ENCODE measurements around the gene MBIP. TPM values are rescaled to one million over a fixed set of nuclear protein-coding genes. Genes with fewer than 3 reads are reported as not detected.
A peak's percentile ranks its signal among the peaks of the same experiment; 100 is the strongest.

MBIP gene
- total RNA-seq = 10 to 100 TPM; 15.9 to 29.9 (median 18.6) TPM

- H3K27me3 ChIP-seq = peaks cover 10% of the 10 kb centered on the region
- ATAC-seq = peak; percentile 98
- H3K36me3 ChIP-seq = no peaks in the 10 kb centered on the region
- H3K9me3 ChIP-seq = no peaks in the 10 kb centered on the region
- 0 to 2% methylated on average over 18 to 21 of the region's 35 CpGs for WGBS, 2 donors (ENCODE audit: low coverage in 1 of 2)
- H3K4me1 ChIP-seq = peaks cover 0 to 33% (median 0%) of the 10 kb centered on the region in 3 donors
- peak within 1 kb of the TSS; percentile 53 to 81 for H3K4me3 ChIP-seq
- TF ChIP-seq POLR2A (IDR thresholded peaks at IDR 0.05) (peak; percentile 20 to 21), POLR2AphosphoS5 (IDR thresholded peaks at IDR 0.05) (peak; percentile 63), EP300 (IDR thresholded peaks at IDR 0.05) (no peak)
- H3K27ac ChIP-seq = peak within 1 kb of the TSS; percentile 26 to 87 (median 84)
These were observed at the start of gene MBIP for GRCh38 chr14:36320200-36320896. Gene MBIP, minus strand, starts transcription at chr14:36320637. Its CDS starts 49 bp downstream, at chr14:36320588.

- no peak overlapping the region for H3K27ac ChIP-seq
- no peaks in the 10 kb centered on the region for H3K4me1 ChIP-seq
- TF ChIP-seq EP300 (IDR thresholded peaks at IDR 0.05) (no peak), POLR2AphosphoS5 (IDR thresholded peaks at IDR 0.05) (no peak), CTCF (IDR thresholded peaks at IDR 0.05) (no peak)
- no peak for ATAC-seq
- H3K4me3 ChIP-seq = no peak overlapping the region
- no peaks in the 10 kb centered on the region for H3K9me3 ChIP-seq
- peaks cover 3% of the 10 kb centered on the region for H3K27me3 ChIP-seq
- no peaks in the 10 kb centered on the region for H3K36me3 ChIP-seq
- WGBS, 2 donors (ENCODE audit: low coverage in 1 of 2) = 70 to 78% methylated on average over 2 to 3 of the region's 6 CpGs
These were observed 47.7 kb upstream of the MBIP start for GRCh38 chr14:36367985-36368774.

- Histone ChIP-seq H3K36me3 (no peaks in the 10 kb centered on the region), H3K4me3 (no peak overlapping the region), H3K27ac (no peak overlapping the region), H3K27me3 (peaks cover 3% of the 10 kb centered on the region), H3K9me3 (no peaks in the 10 kb centered on the region), H3K4me1 (no peaks in the 10 kb centered on the region)
- TF ChIP-seq POLR2A (IDR thresholded peaks at IDR 0.05) (no peak), EP300 (IDR thresholded peaks at IDR 0.05) (no peak), POLR2AphosphoS5 (IDR thresholded peaks at IDR 0.05) (no peak), CTCF (IDR thresholded peaks at IDR 0.05) (no peak)
- WGBS, 2 donors (ENCODE audit: low coverage in 1 of 2) = 28 to 34% methylated on average over 2 of the region's 2 CpGs
- ATAC-seq = no peak
These were observed 45.3 kb upstream of the MBIP start for GRCh38 chr14:36365766-36366165.

- no peaks in the 10 kb centered on the region for H3K36me3 ChIP-seq
- no peak for ATAC-seq
- no peak overlapping the region for H3K27ac ChIP-seq
- H3K27me3 ChIP-seq = peaks cover 3% of the 10 kb centered on the region
- H3K9me3 ChIP-seq = no peaks in the 10 kb centered on the region
- TF ChIP-seq CTCF (IDR thresholded peaks at IDR 0.05) (no peak), POLR2A (IDR thresholded peaks at IDR 0.05) (no peak), EP300 (IDR thresholded peaks at IDR 0.05) (no peak), POLR2AphosphoS5 (IDR thresholded peaks at IDR 0.05) (no peak)
- H3K4me3 ChIP-seq = no peak overlapping the region
- H3K4me1 ChIP-seq = no peaks in the 10 kb centered on the region
- WGBS, 2 donors (ENCODE audit: low coverage in 1 of 2) = 88 to 96% methylated on average over 2 of the region's 2 CpGs
These were observed 43.3 kb upstream of the MBIP start for GRCh38 chr14:36363704-36364103.

GRCh38 chr14:36362648-36363047 lies 42.2 kb upstream of the MBIP start:
- no peak for ATAC-seq
- TF ChIP-seq POLR2AphosphoS5 (IDR thresholded peaks at IDR 0.05) (no peak), CTCF (IDR thresholded peaks at IDR 0.05) (no peak), EP300 (IDR thresholded peaks at IDR 0.05) (no peak), POLR2A (IDR thresholded peaks at IDR 0.05) (no peak)
- Histone ChIP-seq H3K4me1 (no peaks in the 10 kb centered on the region), H3K27me3 (no peaks in the 10 kb centered on the region), H3K27ac (no peak overlapping the region), H3K4me3 (no peak overlapping the region), H3K36me3 (no peaks in the 10 kb centered on the region), H3K9me3 (no peaks in the 10 kb centered on the region)
- WGBS, 2 donors (ENCODE audit: low coverage in 1 of 2) = 44 to 62% methylated on average over 2 to 3 of the region's 3 CpGs

All from gastroesophageal sphincter (tissue), 4 donors.